Spleen (tissue), 7 donors: ENCODE results near the gene USP16.

Experiments
- CTCF ChIP-seq, 11 experiments: fragments of 200-600 bp in 7 of 11; fragments of 450-650 bp in 4 of 11; sonication (generic) in 4 of 11; IDR thresholded peaks in 8 of 11; conservative IDR thresholded peaks in 3 of 11; 1 replicate in 7 of 11; 2 replicates in 4 of 11; pipeline versions ENCODE4 v1.4.0 to v1.8.0; 2016 to 2021; ENCODE audit warnings: antibody characterized with exemption in 11 of 11, inconsistent platforms in 4 of 11, mild to moderate bottlenecking in 1 of 11
- POLR2A ChIP-seq, 3 donors: fragments of 450-650 bp; IDR thresholded peaks; one replicate each; pipeline ENCODE4 v1.5.1; 2017; ENCODE audit warnings: antibody characterized with exemption in 3 of 3, mild to moderate bottlenecking in 1 of 3
- donor health status: DM: no; HTN: no; CAD: no; lungs with moderate emphysema.
- donor health status: DM: no; HTN: no; CAD: no.
- donor health status: DM: no; HTN: no; CAD: no.

GRCh38 chr21:29074783-29075182 lies 50.3 kb downstream of the USP16 start:
- TF ChIP-seq CTCF (IDR thresholded peaks at IDR 0.05 in 8 of 11, conservative IDR thresholded peaks at IDR 0.05 in 3 of 11) (no peak), POLR2A (IDR thresholded peaks at IDR 0.05) (no peak)
